ENCODE data around the gene IFNA16. TPM values are rescaled to one million over a fixed set of nuclear protein-coding genes. Genes with fewer than 3 reads are reported as not detected.
"Not testable (repeated sequence)": the region's sequence is repeated elsewhere in the genome, so short reads cannot be mapped to it uniquely, and the experiment has no call there.

The IFNA16 gene
- total RNA-seq, 4 donors from 2014 or later: not detected

GRCh38 chr9:21172156-21172555 is 45.0 kb downstream of the IFNA16 start:
- WGBS: 93% methylated on average over 3 of the region's 3 CpGs
- no peak overlapping the region for H3K4me3 ChIP-seq
- no peak for DNase-seq (ENCODE audit: low spot score in 2 of 2)
- no peaks in the 10 kb centered on the region for H3K4me1 ChIP-seq
- no peaks in the 10 kb centered on the region for H3K36me3 ChIP-seq
- H3K9me3 ChIP-seq: no peaks in the 10 kb centered on the region
- no peak overlapping the region for H3K27ac ChIP-seq
- no peaks in the 10 kb centered on the region for H3K27me3 ChIP-seq
- TF ChIP-seq CTCF (IDR thresholded peaks at IDR 0.05) (no peak), POLR2A (IDR thresholded peaks at IDR 0.05) (no peak), EP300 (IDR thresholded peaks at IDR 0.05) (no peak), POLR2AphosphoS5 (IDR thresholded peaks at IDR 0.05) (no peak)

- no peak for DNase-seq (ENCODE audit: low spot score in 2 of 2)
- Histone ChIP-seq H3K27ac (no peak overlapping the region), H3K4me1 (no peaks in the 10 kb centered on the region), H3K4me3 (no peak overlapping the region), H3K27me3 (no peaks in the 10 kb centered on the region), H3K36me3 (no peaks in the 10 kb centered on the region), H3K9me3 (no peaks in the 10 kb centered on the region)
- WGBS: 79% methylated on average over 1 of the region's 1 CpG
- no peak for TF ChIP-seq POLR2A (IDR thresholded peaks at IDR 0.05)
- TF ChIP-seq CTCF (IDR thresholded peaks at IDR 0.05): no peak
- TF ChIP-seq EP300 (IDR thresholded peaks at IDR 0.05): no peak
- TF ChIP-seq POLR2AphosphoS5 (IDR thresholded peaks at IDR 0.05): no peak
These were observed 45.8 kb downstream of the IFNA16 start for GRCh38 chr9:21171351-21171750.

- not testable (repeated sequence) for H3K27me3 ChIP-seq; H3K4me3 ChIP-seq; H3K4me1 ChIP-seq; H3K27ac ChIP-seq; DNase-seq (ENCODE audit: low spot score in 2 of 2); H3K36me3 ChIP-seq; H3K9me3 ChIP-seq
- 84% methylated on average over 2 of the region's 2 CpGs for WGBS
These were observed 50.6 kb downstream of the IFNA16 start, which contains the start of gene IFNA21 for GRCh38 chr9:21166560-21166959. Gene IFNA21 (minus strand): TSS chr9:21166660. CDS start chr9:21166612, 48 bp downstream.

Other genes with a start within 250 kb of the IFNA16 start
- gene HACD4, start 185.7 kb downstream of the IFNA16 start, total RNA-seq: 1 to 10 TPM; 1.9 to 4.1 (median 2.9) TPM
- not detected for gene IFNB1, start 139.4 kb downstream of the IFNA16 start, total RNA-seq
- not detected for gene IFNW1, start 75.5 kb downstream of the IFNA16 start, total RNA-seq
- not detected for gene IFNA21, start 50.7 kb downstream of the IFNA16 start, total RNA-seq
- gene IFNA4, start 29.7 kb downstream of the IFNA16 start, total RNA-seq: not detected
- gene IFNA7, start 15.1 kb downstream of the IFNA16 start, total RNA-seq: not detected
- gene IFNA10, start 10.2 kb downstream of the IFNA16 start, total RNA-seq: not detected
- gene IFNA17, start 10.9 kb upstream of the IFNA16 start, total RNA-seq: not detected
- not detected for gene IFNA14, start 22.7 kb upstream of the IFNA16 start, total RNA-seq
- gene IFNA5, start 88.0 kb upstream of the IFNA16 start, total RNA-seq: not detected
- 10 to 100 TPM; 12.0 to 17.2 (median 13.9) TPM for gene KLHL9, start 118.1 kb upstream of the IFNA16 start, total RNA-seq
- gene IFNA6, start 133.6 kb upstream of the IFNA16 start, total RNA-seq: not detected
- gene IFNA13, start 150.7 kb upstream of the IFNA16 start, total RNA-seq: not detected
- gene IFNA2, start 168.1 kb upstream of the IFNA16 start, total RNA-seq: not detected
- not detected for gene IFNA8, start 191.8 kb upstream of the IFNA16 start, total RNA-seq
- not detected for gene IFNA1, start 223.1 kb upstream of the IFNA16 start, total RNA-seq